H1 (cell line): ENCODE results near the gene GAS2L1. TPM values are rescaled to one million over a fixed set of nuclear protein-coding genes. Genes with fewer than 3 reads are reported as not detected.

ENCODE experiments used
- CTCF ChIA-PET: fragments of 300-600 bp; sonication (Branson Sonifier 250); formaldehyde crosslinking; loops from one replicate; lab custom pipeline; 2021; ENCODE audit not compliant: partially characterized antibody; lab: Charles Lee
- POLR2A ChIA-PET: fragments of 300-600 bp; sonication (Branson Sonifier 250); formaldehyde crosslinking; loops from one replicate; lab custom pipeline; 2021; ENCODE audit warnings: inconsistent platforms; ENCODE audit not compliant: partially characterized antibody; lab: Charles Lee
- DNase-seq, 2 experiments: peaks; one replicate each; pipeline versions ENCODE4 v3.0.0 to v3.0.0-alpha.2; 2010 to 2022; ENCODE audit warnings: low spot score in 2 of 2, low read depth in 1 of 2, mixed read lengths in 1 of 2
- FAIRE-seq: peaks from 2 replicates; lab custom pipeline; 2011; peaks lifted over from hg19 to GRCh38; lab: Jason Lieb, UNC
- H2AFZ ChIP-seq: 2 replicates; pipeline ENCODE4 v1.8.1; 2012; ENCODE audit warnings: low read length, inconsistent platforms
- H2AK5ac ChIP-seq: 2 replicates; pipeline ENCODE4 v1.6.1; 2013; ENCODE audit warnings: low read depth, low read length
- H2BK120ac ChIP-seq: replicated peaks from 2 replicates; pipeline ENCODE3; 2013; ENCODE audit warnings: low read depth, low read length, inconsistent platforms
- H2BK12ac ChIP-seq: 2 replicates; pipeline ENCODE4 v1.6.1; 2013; ENCODE audit warnings: low read depth, low read length
- H2BK15ac ChIP-seq: 2 replicates; pipeline ENCODE4 v1.6.1; 2013; ENCODE audit warnings: low read length
- H2BK20ac ChIP-seq: 2 replicates; pipeline ENCODE4 v1.6.1; 2013; ENCODE audit warnings: low read length
- H2BK5ac ChIP-seq: 2 replicates; pipeline ENCODE4 v1.6.1; 2013; ENCODE audit warnings: low read depth, low read length
- H3K14ac ChIP-seq: 2 replicates; pipeline ENCODE4 v1.6.1; 2013; ENCODE audit warnings: inconsistent platforms; ENCODE audit not compliant: insufficient read length
- H3K18ac ChIP-seq: 2 replicates; pipeline ENCODE4 v1.6.1; 2013; ENCODE audit warnings: low read length; ENCODE audit errors: extremely low read depth
- H3K23ac ChIP-seq: 2 replicates; pipeline ENCODE4 v1.6.1; 2013; ENCODE audit warnings: inconsistent platforms; ENCODE audit not compliant: insufficient read length
- H3K23me2 ChIP-seq: 2 replicates; pipeline ENCODE4 v1.6.1; 2013; ENCODE audit warnings: low read depth, low read length
- H3K27ac ChIP-seq: 2 replicates; pipeline ENCODE4 v1.6.1; 2011; ENCODE audit warnings: low read depth, low read length, inconsistent platforms
- H3K27me3 ChIP-seq, 4 experiments: replicated peaks in 1 of 4; 1 replicate in 1 of 4; 2 replicates in 3 of 4; pipeline versions ENCODE4 v1.6.1 to v1.8.1; 2011 to 2013; ENCODE audit warnings: low read length in 3 of 4, mild to moderate bottlenecking in 3 of 4, inconsistent platforms in 2 of 4, mixed read lengths in 2 of 4, moderate library complexity in 1 of 4; ENCODE audit not compliant: control insufficient read depth in 3 of 4, insufficient read depth in 3 of 4; ENCODE audit errors: extremely low read depth in 1 of 4
- H3K36me3 ChIP-seq, 4 experiments: 2 replicates each; pipeline versions ENCODE4 v1.6.1 to v1.8.1; 2011 to 2013; ENCODE audit warnings: mild to moderate bottlenecking in 4 of 4, low read length in 3 of 4, moderate library complexity in 2 of 4, control low read depth in 1 of 4, inconsistent platforms in 1 of 4; ENCODE audit not compliant: insufficient read depth in 4 of 4, control insufficient read depth in 2 of 4
- H3K4ac ChIP-seq: replicated peaks from 2 replicates; pipeline ENCODE3; 2013; ENCODE audit warnings: low read length, low read depth, mixed read lengths, inconsistent platforms; ENCODE audit not compliant: insufficient read length
- H3K4me1 ChIP-seq, 4 experiments: replicated peaks in 1 of 4; 1 replicate in 1 of 4; 2 replicates in 3 of 4; pipeline versions ENCODE4 v1.6.1 to v1.8.1; 2011 to 2013; ENCODE audit warnings: low read length in 3 of 4, inconsistent platforms in 2 of 4, mixed read lengths in 1 of 4; ENCODE audit not compliant: insufficient read depth in 4 of 4, control insufficient read depth in 3 of 4
- H3K4me2 ChIP-seq, 2 experiments: 2 replicates each; pipeline versions ENCODE4 v1.6.1 to v1.8.1; 2011 to 2013; ENCODE audit warnings: low read depth in 2 of 2, low read length in 2 of 2, control low read depth in 1 of 2, inconsistent platforms in 1 of 2, mild to moderate bottlenecking in 1 of 2; ENCODE audit not compliant: insufficient read depth in 1 of 2
- H3K4me3 ChIP-seq, 4 experiments: fragments of 200-600, 300-600 bp in 1 of 4; sonication (generic), shearing (Covaris generic), sonication (Bioruptor Twin) in 1 of 4; 2 replicates each; pipeline versions ENCODE4 v1.5.1 to v1.8.1; 2011 to 2016; ENCODE audit warnings: low read length in 4 of 4, low read depth in 3 of 4, control low read depth in 2 of 4, inconsistent platforms in 2 of 4, mild to moderate bottlenecking in 2 of 4, mixed read lengths in 1 of 4, moderate library complexity in 1 of 4; ENCODE audit not compliant: insufficient read depth in 2 of 4; ENCODE audit errors: extremely low read depth in 1 of 4
- H3K56ac ChIP-seq: replicated peaks from 2 replicates; pipeline ENCODE3; 2013; ENCODE audit warnings: low read depth, mild to moderate bottlenecking, mixed read lengths, low read length, inconsistent platforms; ENCODE audit not compliant: insufficient read length
- H3K79me1 ChIP-seq: 2 replicates; pipeline ENCODE4 v1.6.1; 2013; ENCODE audit warnings: low read depth, low read length, control low read depth
- H3K79me2 ChIP-seq, 2 experiments: 2 replicates each; pipeline versions ENCODE4 v1.6.1 to v1.8.1; 2012 to 2013; ENCODE audit warnings: low read length in 2 of 2, mild to moderate bottlenecking in 2 of 2, inconsistent platforms in 1 of 2; ENCODE audit not compliant: insufficient read depth in 2 of 2, control insufficient read depth in 1 of 2
- H3K9ac ChIP-seq, 4 experiments: replicated peaks in 1 of 4; 1 replicate in 1 of 4; 2 replicates in 3 of 4; pipeline versions ENCODE4 v1.6.1 to v1.8.1; 2011 to 2013; ENCODE audit warnings: low read depth in 3 of 4, low read length in 3 of 4, control low read depth in 2 of 4, mild to moderate bottlenecking in 2 of 4, moderate library complexity in 2 of 4, inconsistent platforms in 1 of 4; ENCODE audit errors: extremely low read depth in 1 of 4
- H3K9me3 ChIP-seq, 2 experiments: 2 replicates each; pipeline versions ENCODE4 v1.6.1 to v1.8.1; 2012 to 2013; ENCODE audit warnings: mild to moderate bottlenecking in 2 of 2, moderate library complexity in 2 of 2, control low read depth in 1 of 2, inconsistent platforms in 1 of 2, low read depth in 1 of 2, low read length in 1 of 2, mixed read lengths in 1 of 2; ENCODE audit not compliant: insufficient read depth in 2 of 2
- H4K20me1 ChIP-seq, 2 experiments: replicated peaks in 1 of 2; 2 replicates each; pipeline versions ENCODE3 to v1.8.1; 2011 to 2013; ENCODE audit warnings: inconsistent platforms in 2 of 2, low read length in 2 of 2, mild to moderate bottlenecking in 1 of 2; ENCODE audit not compliant: insufficient read depth in 2 of 2, control insufficient read depth in 1 of 2
- H4K5ac ChIP-seq: 2 replicates; pipeline ENCODE4 v1.6.1; 2013; ENCODE audit warnings: low read length, low read depth, mixed read lengths, inconsistent platforms; ENCODE audit not compliant: insufficient read length
- H4K8ac ChIP-seq: 2 replicates; pipeline ENCODE4 v1.8.0; 2013; ENCODE audit warnings: mild to moderate bottlenecking, moderate library complexity, low read length, inconsistent platforms; ENCODE audit not compliant: insufficient read depth; ENCODE audit errors: extremely low read depth
- H4K91ac ChIP-seq: replicated peaks from 2 replicates; pipeline ENCODE3; 2013; ENCODE audit warnings: low read length, mixed read lengths, inconsistent platforms; ENCODE audit not compliant: insufficient read length
- ASH2L ChIP-seq: fragments of 200-600, 300-600 bp; sonication (generic); IDR thresholded peaks from one replicate; pipeline ENCODE4 v1.7.1; 2017; ENCODE audit warnings: low read length
- ATF3 ChIP-seq: IDR thresholded peaks from 2 replicates; pipeline ENCODE4 v1.6.1; 2011; ENCODE audit warnings: low read depth, mild to moderate bottlenecking, low read length; ENCODE audit not compliant: insufficient read depth
- KDM5A ChIP-seq: fragments of 200-600 bp; IDR thresholded peaks from 2 replicates; pipeline ENCODE4 v1.7.1; 2012; ENCODE audit warnings: mild to moderate bottlenecking, low read length, inconsistent platforms, mixed read lengths
- POU5F1 ChIP-seq: IDR thresholded peaks from 2 replicates; pipeline ENCODE4 v1.6.1; 2011; ENCODE audit warnings: low read depth, mild to moderate bottlenecking, low read length, moderate library complexity
- RBBP5 ChIP-seq: IDR thresholded peaks from 2 replicates; pipeline ENCODE4 v1.7.1; 2012; ENCODE audit warnings: low read depth, mild to moderate bottlenecking, inconsistent platforms, low read length, moderate library complexity, borderline replicate concordance
- RFX5 ChIP-seq: IDR thresholded peaks from 2 replicates; pipeline ENCODE4 v1.6.1; 2011; ENCODE audit warnings: low read depth, low read length, improper control_type of control experiment, borderline replicate concordance
- SP4 ChIP-seq: IDR thresholded peaks from 2 replicates; pipeline ENCODE4 v1.6.1; 2012; ENCODE audit warnings: low read length, inconsistent platforms
- TAF1 ChIP-seq: IDR thresholded peaks from 2 replicates; pipeline ENCODE4 v1.6.1; 2011; ENCODE audit warnings: mild to moderate bottlenecking, low read depth, low read length
- WGBS, 2 experiments: shearing (Covaris generic) in 1 of 2; methylation state at CpG; one replicate each; pipeline versions ENCODE4 v1.1.6 to v1.1.7; 2013 to 2015; ENCODE audit warnings: low lambda C conversion rate in 2 of 2, mixed read lengths in 2 of 2, inconsistent platforms in 1 of 2, low coverage in 1 of 2, missing lambda C conversion rate in 1 of 2; ENCODE audit not compliant: insufficient replicate concordance in 2 of 2, insufficient coverage in 1 of 2, insufficient read length in 1 of 2; ENCODE audit errors: extremely low coverage in 1 of 2, missing lambda C conversion rate in 1 of 2; 5-methylcytosine and 5-hydroxymethylcytosine counted together
- polyA plus RNA-seq, 7 experiments: library from polyadenylated mRNA; depleted of rRNA in 3 of 7; stranded (reverse) in 5 of 7; unstranded in 2 of 7; fragments of >200 nt in 5 of 7; fragments of 200-250 nt in 2 of 7; gene quantifications; 1 replicate in 5 of 7; 2 replicates in 1 of 7; 4 replicates in 1 of 7; pipeline versions ENCODE4 v1.2.1 to v1.2.3, GENCODE V29; 2011 to 2013; ENCODE audit warnings: missing spikeins in 2 of 7, mixed read lengths in 2 of 7
- total RNA-seq: library from RNA; stranded (reverse); fragmentation: NEBNext Ultra II Directional; extraction: Animal tissue kit (Norgen Biotek cat#: 25700); gene quantifications from 2 replicates; pipeline ENCODE4 v1.2.1, GENCODE V29; 2021

GAS2L1 gene
- total and polyA plus RNA-seq, 2 of the 8 experiments (the other 6 are each of a cell fraction or from before 2014, with no cell fraction given) = 3.6 to 10.1 TPM

GRCh38 chr22:29336751-29337490, 30.5 kb downstream of the GAS2L1 start:
- Histone ChIP-seq H4K20me1 (peaks cover 0 to 10% of the 10 kb centered on the region in 2 experiments), H3K9ac (no peak overlapping the region), H3K79me1 (no peaks in the 10 kb centered on the region), H3K4me3 (no peak overlapping the region), H3K4ac (no peak overlapping the region), H3K4me1 (no peaks in the 10 kb centered on the region), H3K23me2 (no peaks in the 10 kb centered on the region), H2BK15ac (no peak overlapping the region), H4K91ac (no peak overlapping the region), H3K56ac (no peak overlapping the region), H2BK5ac (no peak overlapping the region), H3K36me3 (peaks cover 8 to 35% (median 20%) of the 10 kb centered on the region in 4 experiments), H3K79me2 (no peaks in the 10 kb centered on the region), H3K4me2 (no peak overlapping the region), H3K18ac (no peak overlapping the region), H2BK120ac (no peak overlapping the region), H3K23ac (no peak overlapping the region), H3K9me3 (no peaks in the 10 kb centered on the region), H3K27me3 (no peaks in the 10 kb centered on the region), H4K5ac (no peak overlapping the region), H2AFZ (no peak overlapping the region), H2BK20ac (no peak overlapping the region), H4K8ac (no peak overlapping the region), H3K27ac (no peak overlapping the region), H2BK12ac (no peak overlapping the region), H2AK5ac (no peak overlapping the region), H3K14ac (no peak overlapping the region)
- POLR2A ChIA-PET = interaction anchor here (0.9 to 2.2 kb wide), 3 partner anchors 10 to 65 kb away, joined by 4 to 7 read pairs (median 6); no protein-coding TSS in a partner anchor
- 95% methylated on average over 14 of the region's 14 CpGs; no CpG with 5 or more reads in 1 of the 2 experiments for WGBS, 2 experiments
- TF ChIP-seq SP4 (no peak), ASH2L (no peak), RBBP5 (no peak), ATF3 (no peak), KDM5A (no peak), RFX5 (no peak), POU5F1 (no peak), TAF1 (no peak)
- DNase-seq (no peak), FAIRE-seq (no peak)
- CTCF ChIA-PET = interaction anchor here (0.6 to 1.8 kb wide), 4 partner anchors 10 to 26 kb away, joined by 3 to 7 read pairs (median 4); no protein-coding TSS in a partner anchor
